Measurements from ENCODE around the gene LIN7C. TPM values are rescaled to one million over a fixed set of nuclear protein-coding genes. Genes with fewer than 3 reads are reported as not detected.
A peak's percentile ranks its signal among the peaks of the same experiment; 100 is the strongest.

LIN7C gene, protein sequence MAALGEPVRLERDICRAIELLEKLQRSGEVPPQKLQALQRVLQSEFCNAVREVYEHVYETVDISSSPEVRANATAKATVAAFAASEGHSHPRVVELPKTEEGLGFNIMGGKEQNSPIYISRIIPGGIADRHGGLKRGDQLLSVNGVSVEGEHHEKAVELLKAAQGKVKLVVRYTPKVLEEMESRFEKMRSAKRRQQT
- total RNA-seq (2014; rRNA removed; shearing (Covaris generic); ENCODE audit: low replicate concordance), result 10.5 and 30.3 TPM in 2 replicates

DNA sequence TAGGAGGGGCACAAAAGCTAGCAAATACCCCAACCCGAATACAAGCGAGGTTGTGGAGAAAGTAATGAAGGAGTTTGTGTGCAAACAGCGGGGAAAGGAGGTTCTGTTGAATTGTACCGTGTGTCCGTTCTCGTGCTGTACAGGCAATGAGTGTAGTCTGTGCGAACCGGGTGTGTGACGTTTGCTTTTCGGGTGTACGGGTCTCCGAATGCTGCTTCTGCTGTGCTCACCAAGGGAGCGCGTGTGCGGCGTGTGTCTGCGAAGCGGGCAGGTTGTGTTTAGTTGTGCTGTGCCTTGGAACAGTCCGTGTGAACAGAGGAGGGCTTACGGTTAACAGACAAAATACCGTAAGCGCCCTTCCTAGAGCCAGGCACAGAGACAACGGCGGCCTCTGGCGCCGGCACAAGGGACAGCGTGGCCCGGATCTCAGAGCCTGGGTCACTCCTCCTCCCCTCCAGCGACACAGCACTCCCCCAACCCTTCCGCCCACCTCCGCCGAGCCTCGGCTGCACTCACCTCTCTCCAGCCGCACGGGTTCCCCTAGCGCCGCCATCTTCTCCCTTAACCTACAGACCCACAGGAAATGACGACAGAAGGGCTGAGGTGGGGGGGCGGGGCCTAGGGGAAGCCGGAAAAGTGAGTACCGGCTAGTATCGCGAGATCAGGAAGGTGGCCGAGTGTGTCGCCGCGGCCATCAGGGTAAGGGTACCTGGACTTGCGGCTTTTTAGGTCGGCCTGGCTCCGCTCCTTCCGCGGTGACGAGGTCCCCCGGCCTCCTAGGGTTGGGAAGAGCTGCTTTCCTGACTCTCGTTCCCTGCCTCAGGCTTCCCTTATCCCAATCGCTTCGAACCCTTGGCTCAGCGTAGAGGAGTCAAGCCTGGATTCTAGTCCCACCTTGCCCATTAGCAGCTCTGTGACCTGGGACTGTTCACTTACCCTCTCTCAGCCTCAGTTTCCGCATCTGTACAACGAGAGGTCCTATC is at the start of gene LIN7C:
Gene LIN7C (minus strand): TSS at position 570 of the 983 bp plus-strand sequence. CDS start 17 bp downstream, at position 553.
- no peaks in the 10 kb centered on the region for H3K9me3 ChIP-seq (ENCODE audit: low read length)
- peak within 1 kb of the TSS; percentile 27; the same call in 1 of the 2 replicates for H3K27ac ChIP-seq (ENCODE audit: low read length)
- DNase-seq, result peak; percentile 98
- peaks cover 22% of the 10 kb centered on the region for H3K4me1 ChIP-seq (ENCODE audit: low read length)
- H2AFZ ChIP-seq (ENCODE audit: low read length), result peak within 1 kb of the TSS; percentile 45; the same call in 1 of the 2 replicates
- H3K4me2 ChIP-seq (ENCODE audit: low read depth, low read length, poor library complexity, severe bottlenecking), result peak within 1 kb of the TSS; percentile 87
- peaks cover 59% of the 10 kb centered on the region for H3K79me2 ChIP-seq (ENCODE audit: low read length)
- peak within 1 kb of the TSS; percentile 80 for H3K9ac ChIP-seq (ENCODE audit: low read length)
- H3K36me3 ChIP-seq (ENCODE audit: insufficient read depth, low read length), result peaks cover 3% of the 10 kb centered on the region; the same call in 1 of the 2 replicates
- peak within 1 kb of the TSS; percentile 87 for H3K4me3 ChIP-seq (ENCODE audit: low read length)
- peaks cover 4% of the 10 kb centered on the region; the same call in 1 of the 2 replicates for H4K20me1 ChIP-seq (ENCODE audit: insufficient read depth, low read depth, low read length)
- no peaks in the 10 kb centered on the region for H3K27me3 ChIP-seq (ENCODE audit: low read length)
- no peaks in the 10 kb centered on the region for H3K9me2 ChIP-seq (replicated peaks; ENCODE audit: insufficient read depth, low read length)

- H3K36me3 ChIP-seq (ENCODE audit: insufficient read depth, low read length), result no peaks in the 10 kb centered on the region
- no peak overlapping the region for H3K4me3 ChIP-seq (ENCODE audit: low read length)
- H3K79me2 ChIP-seq (ENCODE audit: low read length), result no peaks in the 10 kb centered on the region
- H4K20me1 ChIP-seq (ENCODE audit: insufficient read depth, low read depth, low read length), result no peaks in the 10 kb centered on the region
- H3K27ac ChIP-seq (ENCODE audit: low read length), result no peak overlapping the region
- no peaks in the 10 kb centered on the region for H3K4me1 ChIP-seq (ENCODE audit: low read length)
- H3K9ac ChIP-seq (ENCODE audit: low read length), result no peak overlapping the region
- no peak overlapping the region for H3K4me2 ChIP-seq (ENCODE audit: low read depth, low read length, poor library complexity, severe bottlenecking)
- no peaks in the 10 kb centered on the region for H3K9me3 ChIP-seq (ENCODE audit: low read length)
- no peak overlapping the region for H2AFZ ChIP-seq (ENCODE audit: low read length)
- no peaks in the 10 kb centered on the region for H3K27me3 ChIP-seq (ENCODE audit: low read length)
- no peaks in the 10 kb centered on the region for H3K9me2 ChIP-seq (replicated peaks; ENCODE audit: insufficient read depth, low read length)
- no peak for DNase-seq
These were observed 48.7 kb upstream of the LIN7C start for GRCh38 chr11:27555264-27555663.

DNA sequence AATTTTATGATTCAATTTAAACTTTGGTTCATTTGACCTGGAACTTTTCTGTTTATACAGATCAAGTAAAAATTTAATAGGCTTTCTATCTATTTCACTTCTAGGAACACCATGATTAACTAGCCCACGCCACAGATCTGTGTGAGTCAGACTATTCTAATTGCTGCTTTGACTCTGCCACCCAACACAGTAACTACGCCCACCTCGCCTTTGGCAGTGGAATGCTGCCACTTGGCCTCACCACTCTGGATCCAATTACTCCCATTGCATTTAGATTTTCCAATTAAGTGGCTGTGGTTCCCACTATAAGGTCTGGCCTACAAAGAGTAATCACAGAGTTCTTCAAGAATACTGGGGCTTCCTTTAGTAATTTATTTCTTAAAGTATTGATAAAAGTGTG is 46.6 kb upstream of the LIN7C start:
- no peak overlapping the region for H3K4me3 ChIP-seq (ENCODE audit: low read length)
- H3K79me2 ChIP-seq (ENCODE audit: low read length), result no peaks in the 10 kb centered on the region
- no peaks in the 10 kb centered on the region for H3K36me3 ChIP-seq (ENCODE audit: insufficient read depth, low read length)
- H3K9ac ChIP-seq (ENCODE audit: low read length), result no peak overlapping the region
- H4K20me1 ChIP-seq (ENCODE audit: insufficient read depth, low read depth, low read length), result no peaks in the 10 kb centered on the region
- H3K4me1 ChIP-seq (ENCODE audit: low read length), result no peaks in the 10 kb centered on the region
- no peaks in the 10 kb centered on the region for H3K9me3 ChIP-seq (ENCODE audit: low read length)
- no peak overlapping the region for H2AFZ ChIP-seq (ENCODE audit: low read length)
- DNase-seq, result no peak
- no peak overlapping the region for H3K27ac ChIP-seq (ENCODE audit: low read length)
- no peak overlapping the region for H3K4me2 ChIP-seq (ENCODE audit: low read depth, low read length, poor library complexity, severe bottlenecking)
- H3K27me3 ChIP-seq (ENCODE audit: low read length), result no peaks in the 10 kb centered on the region
- H3K9me2 ChIP-seq (replicated peaks; ENCODE audit: insufficient read depth, low read length), result no peaks in the 10 kb centered on the region

- no peak overlapping the region for H3K9ac ChIP-seq (ENCODE audit: low read length)
- no peak overlapping the region for H3K27ac ChIP-seq (ENCODE audit: low read length)
- no peak overlapping the region for H3K4me2 ChIP-seq (ENCODE audit: low read depth, low read length, poor library complexity, severe bottlenecking)
- no peak overlapping the region for H3K4me3 ChIP-seq (ENCODE audit: low read length)
- H3K27me3 ChIP-seq (ENCODE audit: low read length), result no peaks in the 10 kb centered on the region
- H3K4me1 ChIP-seq (ENCODE audit: low read length), result no peaks in the 10 kb centered on the region
- H3K36me3 ChIP-seq (ENCODE audit: insufficient read depth, low read length), result no peaks in the 10 kb centered on the region
- no peaks in the 10 kb centered on the region for H4K20me1 ChIP-seq (ENCODE audit: insufficient read depth, low read depth, low read length)
- H3K9me3 ChIP-seq (ENCODE audit: low read length), result no peaks in the 10 kb centered on the region
- no peak overlapping the region for H2AFZ ChIP-seq (ENCODE audit: low read length)
- DNase-seq, result no peak
- no peaks in the 10 kb centered on the region for H3K9me2 ChIP-seq (replicated peaks; ENCODE audit: insufficient read depth, low read length)
- H3K79me2 ChIP-seq (ENCODE audit: low read length), result no peaks in the 10 kb centered on the region
These were observed 45.8 kb upstream of the LIN7C start for GRCh38 chr11:27552341-27552740.

DNA sequence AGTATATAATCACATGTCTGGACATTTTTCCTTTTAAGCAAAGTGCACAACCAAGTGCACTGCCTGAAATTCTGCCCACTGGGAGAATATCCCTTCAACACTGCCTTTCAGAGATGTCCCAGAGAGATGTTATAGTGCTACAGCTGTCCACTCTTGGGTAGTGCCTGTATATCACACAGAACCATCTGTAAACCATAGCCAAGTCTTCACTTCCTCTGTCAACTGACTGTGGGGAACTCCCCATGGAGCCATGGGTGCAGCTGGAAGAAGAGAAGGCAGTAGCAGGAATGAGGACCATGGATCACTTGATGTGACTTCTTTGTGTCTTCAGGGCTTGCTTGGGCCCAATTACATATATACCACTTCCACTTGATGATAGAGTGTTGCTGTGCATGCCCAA is 44.6 kb upstream of the LIN7C start:
- no peaks in the 10 kb centered on the region for H3K79me2 ChIP-seq (ENCODE audit: low read length)
- no peaks in the 10 kb centered on the region for H3K27me3 ChIP-seq (ENCODE audit: low read length)
- H2AFZ ChIP-seq (ENCODE audit: low read length), result no peak overlapping the region
- no peaks in the 10 kb centered on the region for H4K20me1 ChIP-seq (ENCODE audit: insufficient read depth, low read depth, low read length)
- no peak overlapping the region for H3K27ac ChIP-seq (ENCODE audit: low read length)
- no peaks in the 10 kb centered on the region for H3K9me3 ChIP-seq (ENCODE audit: low read length)
- no peak overlapping the region for H3K4me2 ChIP-seq (ENCODE audit: low read depth, low read length, poor library complexity, severe bottlenecking)
- no peaks in the 10 kb centered on the region for H3K36me3 ChIP-seq (ENCODE audit: insufficient read depth, low read length)
- no peak overlapping the region for H3K9ac ChIP-seq (ENCODE audit: low read length)
- no peak overlapping the region for H3K4me3 ChIP-seq (ENCODE audit: low read length)
- H3K9me2 ChIP-seq (replicated peaks; ENCODE audit: insufficient read depth, low read length), result no peaks in the 10 kb centered on the region
- peaks cover 1% of the 10 kb centered on the region; the same call in 1 of the 2 replicates for H3K4me1 ChIP-seq (ENCODE audit: low read length)
- DNase-seq, result no peak

DNA sequence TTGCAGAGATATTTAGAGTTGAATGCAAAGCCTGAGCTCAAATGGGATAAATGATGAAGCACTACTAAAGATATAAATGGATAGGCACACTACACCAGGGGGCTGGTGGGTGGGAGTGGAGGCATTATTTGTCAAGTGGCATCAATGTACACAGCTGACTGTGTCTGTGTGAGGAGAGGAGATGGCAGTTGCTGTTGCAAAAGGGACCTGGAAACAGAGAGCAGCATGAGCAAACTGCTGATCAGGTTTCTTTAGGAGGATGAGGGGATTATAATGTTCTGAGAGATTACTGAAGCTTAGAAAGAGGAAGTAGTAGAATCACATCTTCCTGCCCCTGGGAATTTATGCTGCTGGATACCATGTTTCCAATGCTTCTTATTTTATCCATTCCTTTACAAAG is 39.4 kb upstream of the LIN7C start:
- H3K79me2 ChIP-seq (ENCODE audit: low read length), result no peaks in the 10 kb centered on the region
- H3K27ac ChIP-seq (ENCODE audit: low read length), result no peak overlapping the region
- H3K4me2 ChIP-seq (ENCODE audit: low read depth, low read length, poor library complexity, severe bottlenecking), result no peak overlapping the region
- no peaks in the 10 kb centered on the region for H3K9me2 ChIP-seq (replicated peaks; ENCODE audit: insufficient read depth, low read length)
- no peaks in the 10 kb centered on the region for H3K9me3 ChIP-seq (ENCODE audit: low read length)
- DNase-seq, result peak; percentile 51
- H2AFZ ChIP-seq (ENCODE audit: low read length), result no peak overlapping the region
- 0 out of 2 replicates have a peak, but pooled peaks cover 3% of the 10 kb centered on the region for H3K27me3 ChIP-seq (ENCODE audit: low read length)
- H3K4me3 ChIP-seq (ENCODE audit: low read length), result no peak overlapping the region
- peaks cover 6% of the 10 kb centered on the region for H3K4me1 ChIP-seq (ENCODE audit: low read length)
- no peaks in the 10 kb centered on the region for H3K36me3 ChIP-seq (ENCODE audit: insufficient read depth, low read length)
- H3K9ac ChIP-seq (ENCODE audit: low read length), result no peak overlapping the region
- no peaks in the 10 kb centered on the region for H4K20me1 ChIP-seq (ENCODE audit: insufficient read depth, low read depth, low read length)

GRCh38 chr11:27545035-27545434 is 38.5 kb upstream of the LIN7C start:
- no peaks in the 10 kb centered on the region for H3K9me2 ChIP-seq (replicated peaks; ENCODE audit: insufficient read depth, low read length)
- no peak overlapping the region for H2AFZ ChIP-seq (ENCODE audit: low read length)
- no peak overlapping the region for H3K4me2 ChIP-seq (ENCODE audit: low read depth, low read length, poor library complexity, severe bottlenecking)
- peaks cover 6% of the 10 kb centered on the region for H3K4me1 ChIP-seq (ENCODE audit: low read length)
- H3K36me3 ChIP-seq (ENCODE audit: insufficient read depth, low read length), result no peaks in the 10 kb centered on the region
- H3K4me3 ChIP-seq (ENCODE audit: low read length), result no peak overlapping the region
- no peaks in the 10 kb centered on the region for H4K20me1 ChIP-seq (ENCODE audit: insufficient read depth, low read depth, low read length)
- no peaks in the 10 kb centered on the region for H3K9me3 ChIP-seq (ENCODE audit: low read length)
- no peak overlapping the region for H3K9ac ChIP-seq (ENCODE audit: low read length)
- H3K27ac ChIP-seq (ENCODE audit: low read length), result no peak overlapping the region
- DNase-seq, result no peak
- 0 out of 2 replicates have a peak, but pooled peaks cover 3% of the 10 kb centered on the region for H3K27me3 ChIP-seq (ENCODE audit: low read length)
- H3K79me2 ChIP-seq (ENCODE audit: low read length), result no peaks in the 10 kb centered on the region

- Histone ChIP-seq H3K4me2 (ENCODE audit: low read depth, low read length, poor library complexity, severe bottlenecking) (no peak overlapping the region), H2AFZ (ENCODE audit: low read length) (no peak overlapping the region), H3K9ac (ENCODE audit: low read length) (no peak overlapping the region), H3K79me2 (ENCODE audit: low read length) (no peaks in the 10 kb centered on the region), H3K4me1 (ENCODE audit: low read length) (peaks cover 6% of the 10 kb centered on the region), H3K9me3 (ENCODE audit: low read length) (no peaks in the 10 kb centered on the region), H4K20me1 (ENCODE audit: insufficient read depth, low read depth, low read length) (no peaks in the 10 kb centered on the region), H3K9me2 (replicated peaks; ENCODE audit: insufficient read depth, low read length) (no peaks in the 10 kb centered on the region), H3K4me3 (ENCODE audit: low read length) (no peak overlapping the region), H3K36me3 (ENCODE audit: insufficient read depth, low read length) (no peaks in the 10 kb centered on the region), H3K27me3 (ENCODE audit: low read length) (0 out of 2 replicates have a peak, but pooled peaks cover 3% of the 10 kb centered on the region), H3K27ac (ENCODE audit: low read length) (no peak overlapping the region)
- no peak for DNase-seq
These were observed 35.2 kb upstream of the LIN7C start for GRCh38 chr11:27541790-27542189.
